Measurements from ENCODE around the gene VSIG10L.

Gene VSIG10L

DNA sequence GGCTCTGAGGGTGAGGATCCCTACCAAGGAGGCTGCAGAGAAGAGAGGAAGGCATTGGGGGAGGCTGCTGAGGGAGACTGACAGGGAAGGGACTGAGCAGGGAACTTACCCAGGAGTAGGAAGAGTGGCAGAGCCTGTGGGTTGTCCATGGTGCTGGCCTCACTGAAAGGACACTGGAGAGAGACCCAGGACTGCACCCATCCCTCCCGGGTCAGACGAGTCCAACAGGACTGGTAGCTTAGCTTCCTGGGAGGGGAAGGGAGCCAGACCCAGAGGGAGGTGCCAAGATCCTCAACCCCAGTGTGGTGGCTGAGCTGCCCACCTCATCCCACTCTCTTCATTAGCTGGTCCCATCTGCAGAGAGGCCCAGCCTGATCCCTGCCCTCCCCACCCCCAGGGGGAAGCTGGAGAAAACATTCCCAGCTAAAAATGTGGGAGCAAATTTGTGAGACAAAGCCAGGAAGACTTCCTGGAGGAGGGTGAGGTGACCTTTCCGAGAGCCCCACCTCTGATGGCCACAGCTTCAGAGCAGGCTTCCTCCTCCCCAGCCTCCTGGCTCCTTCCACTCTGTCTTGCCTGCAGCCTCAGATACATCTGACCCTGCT lies at the start of gene VSIG10L:
VSIG10L (minus strand) TSS at position 164 of the 605 bp plus-strand sequence; CDS start at position 149, 15 bp downstream.
- no peak for DNase-seq (ENCODE audit: low spot score)

GRCh38 chr19:51391073-51391611 lies 49.2 kb upstream of the VSIG10L start:
- no peak for DNase-seq (ENCODE audit: low spot score)

- DNase-seq (ENCODE audit: low spot score): no peak
These were observed 47.2 kb upstream of the VSIG10L start for GRCh38 chr19:51389143-51389542.

GRCh38 chr19:51387924-51388389 lies 46.0 kb upstream of the VSIG10L start, which contains the start of gene LIM2:
TSS of gene LIM2 (minus strand) at chr19:51387974. CDS start at chr19:51387443, 531 bp downstream.
- DNase-seq (ENCODE audit: low spot score): no peak

- DNase-seq (ENCODE audit: low spot score): no peak
These were observed 45.1 kb upstream of the VSIG10L start for GRCh38 chr19:51386882-51387520.

DNA sequence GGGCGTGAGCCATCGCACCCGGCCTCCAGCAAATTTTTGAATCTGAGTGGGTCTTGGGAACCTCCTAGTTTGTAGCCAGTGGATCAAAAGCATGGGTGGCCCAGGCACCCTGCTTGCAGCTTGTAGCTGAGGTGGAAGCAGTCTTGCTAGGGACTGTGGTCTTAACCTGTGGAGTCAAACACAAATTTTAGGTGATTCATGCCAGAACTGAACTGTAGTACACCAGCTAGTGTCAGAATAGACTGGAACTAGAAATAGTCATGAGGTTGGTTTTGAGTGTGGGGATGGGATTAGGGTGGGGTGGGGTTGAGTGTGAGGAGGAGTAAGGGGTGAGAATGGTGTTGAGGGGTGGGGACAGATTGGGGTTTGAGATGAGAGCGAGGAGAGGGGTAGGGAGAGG lies 40.1 kb upstream of the VSIG10L start:
- DNase-seq (ENCODE audit: low spot score): no peak

GRCh38 chr19:51380379-51380778 lies 38.4 kb upstream of the VSIG10L start:
- DNase-seq (ENCODE audit: low spot score): no peak

GRCh38 chr19:51377422-51377821 lies 35.5 kb upstream of the VSIG10L start:
- no peak for DNase-seq (ENCODE audit: low spot score)

DNA sequence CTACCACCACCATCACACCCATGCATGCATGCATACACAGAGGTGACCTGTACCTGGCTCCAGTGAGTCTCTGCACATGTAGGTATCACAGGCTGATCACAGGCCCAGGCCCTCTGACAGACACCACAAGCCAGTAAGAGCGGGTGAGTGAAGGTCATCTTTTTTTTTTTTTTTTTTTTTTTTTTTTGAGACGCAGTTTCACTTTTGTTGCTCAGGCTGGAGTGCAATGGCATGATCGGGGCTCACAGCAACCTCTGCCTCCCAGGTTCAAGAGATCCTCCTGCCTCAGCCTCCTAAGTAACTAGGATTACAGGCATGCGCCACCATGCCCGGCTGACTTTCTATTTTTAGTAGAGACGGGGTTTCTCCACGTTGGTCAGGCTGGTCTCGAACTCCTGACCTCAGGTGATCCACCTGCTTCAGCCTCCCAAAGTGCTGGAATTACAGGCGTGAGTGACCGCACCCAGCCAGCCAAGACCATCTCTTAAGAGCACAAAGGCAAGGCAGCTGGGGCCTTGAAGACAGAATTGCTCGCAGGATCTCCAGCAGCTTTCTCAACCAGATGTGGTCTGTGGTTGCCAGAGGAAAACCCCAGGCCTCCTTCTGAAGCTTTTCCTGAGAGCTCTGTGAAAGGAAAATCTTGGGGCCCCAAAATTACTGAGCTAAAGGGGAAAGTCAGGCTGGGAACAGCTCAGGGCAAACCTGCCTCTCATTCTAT lies 33.7 kb upstream of the VSIG10L start:
- no peak for DNase-seq (ENCODE audit: low spot score)

GRCh38 chr19:51372649-51373504 lies 30.9 kb upstream of the VSIG10L start, which contains the start of gene NKG7:
TSS of gene NKG7 (minus strand) at chr19:51372654. CDS start at chr19:51372535, 119 bp downstream.
- no peak for DNase-seq (ENCODE audit: low spot score)

- DNase-seq (ENCODE audit: low spot score): no peak
These were observed 30.2 kb upstream of the VSIG10L start for GRCh38 chr19:51372021-51372648.

- DNase-seq (ENCODE audit: low spot score): no peak
These were observed 29.3 kb upstream of the VSIG10L start for GRCh38 chr19:51371186-51371690.

- DNase-seq (ENCODE audit: low spot score): no peak
These were observed 28.3 kb upstream of the VSIG10L start for GRCh38 chr19:51370230-51370629.

DNA sequence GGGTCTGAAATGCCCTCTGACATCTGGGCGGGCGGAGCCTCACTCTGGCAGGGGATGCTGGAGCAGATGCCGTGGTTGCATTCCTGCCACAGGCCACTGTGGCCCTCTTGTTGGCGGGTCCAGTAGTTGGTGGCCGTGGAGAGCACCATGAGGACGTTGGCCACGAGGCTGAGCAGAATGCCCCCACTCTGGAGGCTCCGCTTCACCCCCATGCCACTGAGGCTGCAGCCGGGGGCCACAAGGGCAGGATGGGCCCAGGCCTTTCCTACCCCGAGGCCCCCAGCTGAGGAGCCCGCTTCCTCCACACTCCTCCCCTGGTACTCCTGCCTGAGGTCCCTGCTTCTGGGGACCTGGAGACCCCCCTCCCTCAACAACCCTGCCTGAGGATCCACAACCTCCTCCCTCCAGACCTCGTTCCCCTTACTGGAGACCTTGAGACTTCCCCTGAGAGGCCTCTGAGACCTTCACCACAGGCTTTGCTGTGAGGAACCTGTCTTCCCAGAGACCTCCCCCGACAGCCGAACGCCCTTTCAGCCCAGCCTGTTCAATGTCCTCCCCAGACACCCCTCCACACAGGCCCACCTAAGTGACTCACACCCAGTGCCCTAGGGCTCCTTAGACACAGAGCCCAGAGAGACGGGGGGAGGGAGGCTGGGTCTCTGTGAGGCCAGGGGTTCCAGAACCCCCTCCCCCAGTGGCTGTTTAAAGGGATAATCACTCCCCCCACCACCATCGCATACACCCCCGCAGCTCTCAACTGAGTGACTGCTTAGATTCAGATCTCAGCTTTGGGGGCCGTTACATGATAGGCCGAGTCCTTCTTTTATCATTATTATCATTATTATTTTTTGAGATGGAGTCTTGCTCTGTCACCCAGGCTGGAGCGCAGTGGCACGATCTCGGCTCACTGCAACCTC lies 26.7 kb upstream of the VSIG10L start, which contains the start of gene CLDND2:
CLDND2 (minus strand) TSS at position 638 of the 917 bp plus-strand sequence; CDS start at position 212, 426 bp downstream.
- DNase-seq (ENCODE audit: low spot score): no peak

DNA sequence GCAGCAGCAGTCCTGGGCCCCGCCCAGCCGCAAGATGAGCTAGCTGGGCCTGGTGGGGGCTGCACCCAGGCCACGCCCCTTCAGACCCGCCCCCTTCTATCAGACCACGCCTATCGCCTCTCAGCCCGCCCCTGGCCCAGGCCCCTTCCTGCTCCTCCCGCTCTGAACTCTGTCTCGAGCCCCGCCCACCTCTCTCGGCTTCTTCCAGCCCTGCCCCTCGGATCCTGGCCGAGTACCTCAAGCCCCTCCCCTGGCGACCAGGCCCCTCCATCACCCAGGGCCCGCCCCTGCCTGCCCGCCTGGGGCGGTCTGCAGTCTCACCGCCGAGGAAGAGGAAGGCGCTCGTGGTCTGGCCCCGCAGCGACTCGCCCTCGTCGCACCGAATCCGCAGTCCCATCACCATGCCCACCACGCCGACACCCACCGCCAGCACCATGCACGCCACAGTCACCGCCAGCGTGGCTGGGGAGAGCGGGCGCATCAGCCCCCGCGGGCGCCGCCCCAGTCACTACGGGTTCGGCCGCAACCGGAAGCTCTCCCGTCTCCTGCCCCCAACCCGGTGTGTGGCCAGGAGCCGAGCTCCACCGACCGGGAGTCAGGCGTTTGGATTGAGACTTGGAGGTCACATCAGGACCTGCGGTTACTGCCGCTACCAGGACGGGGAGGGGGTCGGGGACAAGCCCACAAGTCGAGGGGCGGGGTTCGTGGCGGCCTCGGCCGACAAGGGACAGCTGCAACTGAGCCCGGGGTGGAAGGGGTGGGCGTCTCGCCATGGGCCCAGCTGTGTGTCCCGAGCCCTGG lies 25.8 kb upstream of the VSIG10L start:
- DNase-seq (ENCODE audit: low spot score): peak; percentile 97

DNA sequence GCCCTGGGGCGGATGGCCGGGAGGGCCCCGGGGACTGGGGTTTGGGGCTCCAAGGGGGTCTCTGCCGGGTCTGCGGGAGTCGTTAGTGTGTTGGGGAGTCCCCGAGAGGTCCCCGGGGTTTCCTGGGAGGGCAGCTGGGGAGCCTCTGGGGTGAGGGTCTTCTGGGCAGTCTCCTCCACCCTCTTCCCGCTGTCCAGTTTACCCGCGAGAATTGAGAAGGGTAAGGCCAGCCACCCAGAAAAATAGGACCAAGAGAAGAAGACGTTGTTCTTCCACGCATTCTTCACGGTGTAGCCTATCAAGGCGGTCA lies 25.3 kb upstream of the VSIG10L start:
- DNase-seq (ENCODE audit: low spot score): no peak

GRCh38 chr19:51366389-51367254 lies 24.7 kb upstream of the VSIG10L start:
- DNase-seq (ENCODE audit: low spot score): peak; percentile 98

- no peak for DNase-seq (ENCODE audit: low spot score)
These were observed 24.0 kb upstream of the VSIG10L start, which contains the start of gene ETFB for GRCh38 chr19:51365965-51366388. TSS of gene ETFB (minus strand) at chr19:51366388. CDS start at chr19:51366326, 62 bp downstream.
